Epidermal melanocyte (primary cell): Measurements from ENCODE around the gene WASF3.
"Not testable (repeated sequence)": the region's sequence is repeated elsewhere in the genome, so short reads cannot be mapped to it uniquely, and the experiment has no call there.

Source experiments
- DNase-seq: peaks from one replicate; pipeline ENCODE4 v3.0.0; 2011; ENCODE audit warnings: low spot score; ENCODE audit not compliant: insufficient read length

Gene WASF3

DNA sequence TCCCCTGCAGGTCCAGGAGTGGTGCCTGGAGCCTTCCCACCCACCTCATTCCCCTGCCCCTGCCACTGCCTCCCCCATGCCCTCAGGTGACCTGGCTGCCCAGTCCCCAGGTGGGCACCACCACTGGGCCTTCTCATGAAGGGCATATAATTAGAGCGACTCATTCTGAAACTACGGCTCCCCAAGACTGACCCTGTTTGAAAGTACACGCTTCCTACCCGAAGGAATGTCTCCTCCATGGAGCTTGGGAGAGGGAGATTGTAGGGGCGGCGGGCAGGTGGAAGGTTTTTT, 150.5 kb downstream of the WASF3 start:
- no peak for DNase-seq

GRCh38 chr13:26709461-26709860, 152.0 kb downstream of the WASF3 start:
- DNase-seq = no peak

GRCh38 chr13:26710166-26710565, 152.7 kb downstream of the WASF3 start:
- no peak for DNase-seq

- DNase-seq = no peak
Observed at GRCh38 chr13:26711211-26711610, 153.7 kb downstream of the WASF3 start.

DNA sequence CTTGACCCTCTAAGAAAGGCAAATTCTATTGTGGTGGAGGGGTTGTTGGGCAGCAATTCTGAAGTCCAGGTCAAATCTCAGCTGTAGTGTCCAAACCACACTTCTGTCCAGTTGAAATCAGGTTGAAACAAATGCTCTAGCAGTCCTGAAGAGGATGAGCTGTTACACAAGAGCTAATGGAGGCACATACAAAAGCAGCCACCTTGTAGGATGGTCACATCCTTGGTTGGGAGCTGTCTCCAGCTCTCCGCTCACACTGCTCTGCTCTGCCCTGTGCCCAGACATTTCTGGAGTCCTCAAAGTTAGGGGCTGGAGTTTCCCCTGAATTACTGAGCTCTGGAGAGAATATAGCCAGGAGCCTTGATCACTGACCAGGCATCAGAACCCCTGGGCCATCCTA, 155.9 kb downstream of the WASF3 start:
- DNase-seq = no peak

- no peak for DNase-seq
Observed at GRCh38 chr13:26716984-26717383, 159.5 kb downstream of the WASF3 start.

- DNase-seq = no peak
Observed at GRCh38 chr13:26718146-26718545, 160.7 kb downstream of the WASF3 start.

DNA sequence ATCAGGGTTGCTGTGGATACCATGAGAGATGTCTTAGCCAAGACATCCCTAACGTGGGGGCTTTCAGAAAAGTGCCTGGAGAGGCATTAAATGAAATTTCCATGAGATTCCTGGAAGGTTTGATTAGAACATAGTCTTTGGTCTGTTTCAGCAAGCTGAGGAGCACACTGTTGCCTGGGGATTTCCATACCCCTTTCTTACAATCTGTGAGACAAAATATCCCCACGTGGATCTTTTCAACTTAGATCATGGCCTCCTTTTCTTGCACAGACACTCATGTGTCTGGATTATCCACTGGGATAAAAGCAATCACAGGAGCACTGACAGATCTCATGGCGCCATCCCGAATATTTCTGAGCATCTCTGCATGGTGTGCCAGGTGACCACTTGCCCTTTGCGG, 161.4 kb downstream of the WASF3 start:
- DNase-seq = no peak

- no peak for DNase-seq
Observed at GRCh38 chr13:26719356-26719945, 162.0 kb downstream of the WASF3 start.

DNA sequence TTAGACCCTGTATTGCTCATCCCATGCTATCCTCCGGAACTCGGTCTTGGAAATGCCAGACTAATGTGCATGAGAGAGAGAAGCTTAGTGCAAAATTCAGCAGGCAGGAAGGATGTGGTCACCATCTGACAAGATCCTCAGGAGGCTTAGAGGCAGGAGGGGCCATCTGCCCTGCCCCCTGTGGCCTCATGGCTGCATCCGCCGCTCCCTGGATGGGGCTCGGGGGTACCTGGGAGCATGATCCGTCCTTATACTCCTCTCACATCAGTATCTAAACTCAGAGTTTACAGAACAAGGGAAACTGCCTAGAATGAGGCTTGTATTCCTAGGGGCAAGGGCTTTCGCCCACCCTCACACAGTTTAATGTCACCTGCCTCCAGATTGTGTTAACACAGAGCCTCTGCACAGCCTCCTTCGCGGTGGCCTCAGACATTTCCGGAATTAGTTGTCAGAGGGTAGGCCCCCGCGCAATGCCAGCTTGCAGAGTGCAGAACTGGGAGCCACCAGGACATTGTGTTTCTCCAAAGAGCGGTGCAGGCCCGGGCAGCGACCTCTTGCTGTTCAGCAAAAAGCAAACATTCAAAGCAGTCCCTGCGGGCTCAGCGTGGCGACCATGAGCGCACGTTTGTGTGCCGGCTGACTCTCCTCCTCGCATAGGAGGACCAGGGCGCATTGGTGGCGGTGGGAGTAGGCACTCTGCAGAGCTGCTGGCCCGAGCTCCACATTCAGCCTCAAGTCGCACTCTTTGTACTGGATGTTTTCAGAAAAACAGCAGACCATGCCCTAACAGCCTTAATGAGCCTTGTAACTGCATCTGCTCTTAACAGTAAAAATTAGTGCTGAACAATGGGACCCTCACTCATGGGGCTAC, 164.0 kb downstream of the WASF3 start:
- no peak for DNase-seq

DNA sequence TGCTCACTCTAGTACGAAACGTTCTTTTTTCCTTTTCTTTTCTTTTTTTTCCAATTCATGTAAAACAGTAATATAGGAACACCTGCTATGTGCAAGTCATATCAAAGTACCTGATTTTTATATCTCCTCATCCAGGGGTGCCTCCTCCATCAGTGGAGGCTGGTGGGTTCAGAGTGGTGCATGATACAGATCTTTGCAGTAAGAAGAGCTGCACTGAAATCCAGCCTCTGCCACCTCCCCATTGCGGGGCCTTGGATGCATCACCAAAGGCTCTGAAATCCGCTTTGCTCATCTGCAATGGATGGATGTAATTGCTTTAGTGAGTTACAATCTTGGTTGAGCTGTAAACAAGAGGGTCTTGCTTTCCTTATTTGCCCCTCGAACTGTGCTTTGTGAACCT, 164.8 kb downstream of the WASF3 start:
- DNase-seq = no peak

DNA sequence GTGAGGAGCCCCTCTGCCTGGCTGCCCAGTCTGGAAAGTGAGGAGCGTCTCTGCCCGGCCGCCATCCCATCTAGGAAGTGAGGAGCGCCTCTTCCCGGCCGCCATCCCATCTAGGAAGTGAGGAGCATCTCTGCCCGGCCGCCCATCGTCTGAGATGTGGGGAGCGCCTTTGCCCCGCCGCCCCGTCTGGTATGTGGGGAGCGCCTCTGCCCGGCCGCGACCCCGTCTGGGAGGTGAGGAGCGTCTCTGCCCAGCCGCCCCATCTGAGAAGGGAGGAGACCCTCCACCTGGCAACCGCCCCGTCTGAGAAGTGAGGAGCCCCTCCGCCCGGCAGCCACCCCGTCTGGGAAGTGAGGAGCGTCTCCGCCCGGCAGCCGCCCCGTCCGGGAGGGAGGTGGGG, 166.1 kb downstream of the WASF3 start:
- not testable (repeated sequence) for DNase-seq

DNA sequence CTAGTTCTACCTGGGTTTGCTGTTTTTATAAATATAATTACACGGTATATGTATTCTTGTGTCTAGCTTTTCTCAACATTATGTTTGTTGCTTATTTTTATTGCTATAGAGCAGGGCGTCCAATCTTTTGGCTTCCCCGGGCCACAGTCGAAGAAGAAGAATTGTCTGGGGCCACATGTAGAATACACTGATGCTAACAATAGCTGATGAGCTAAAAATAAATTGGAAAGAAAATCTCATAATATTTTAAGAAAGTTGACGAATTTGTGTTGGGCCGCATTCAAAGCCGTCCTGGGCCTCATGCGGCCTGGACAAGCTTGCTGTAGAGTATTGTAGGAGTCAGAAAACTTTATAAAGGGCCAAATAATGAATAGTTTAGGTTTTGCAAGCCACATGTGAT, 169.2 kb downstream of the WASF3 start:
- DNase-seq = no peak

- DNase-seq = no peak
Observed at GRCh38 chr13:26727122-26727521, 169.6 kb downstream of the WASF3 start.

- no peak for DNase-seq
Observed at GRCh38 chr13:26727633-26728032, 170.2 kb downstream of the WASF3 start.

DNA sequence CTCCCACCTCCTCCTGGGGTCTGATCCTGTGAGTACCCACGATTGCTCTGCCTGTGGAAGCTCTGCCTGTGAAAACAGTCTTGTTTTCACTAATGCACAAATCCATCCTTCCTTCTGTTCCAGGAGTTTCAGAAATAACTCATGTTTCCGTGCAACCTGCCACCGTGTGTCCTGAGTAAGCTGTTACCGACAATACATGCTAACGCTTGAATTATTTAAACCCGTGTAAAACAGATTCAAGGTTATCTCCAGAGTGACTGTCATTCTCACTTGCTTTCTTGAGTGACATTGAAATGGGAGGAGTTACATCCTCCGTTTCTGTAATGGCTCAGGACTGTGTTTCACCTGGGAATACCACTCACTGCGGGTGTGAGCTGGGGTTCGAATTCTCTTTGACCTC, 178.2 kb downstream of the WASF3 start:
- no peak for DNase-seq
